Measurements from ENCODE around the gene KLHDC7A.

GRCh38 chr1:18485227-18485626, 4.5 kb downstream of the KLHDC7A start:
- TF ChIP-seq CTCF (conservative IDR thresholded peaks at IDR 0.05; ENCODE audit: low read length) (no peak), EZH2phosphoT487 (IDR thresholded peaks at IDR 0.05; ENCODE audit: borderline replicate concordance) (no peak)

Measured in Loucy (cell line).